Measurements from ENCODE around the gene APOL1. TPM values are rescaled to one million over a fixed set of nuclear protein-coding genes. Genes with fewer than 3 reads are reported as not detected.

Gene APOL1
- total RNA-seq, 1 experiment from 2014 or later: 16.0 TPM

- no peak for TF ChIP-seq POLR2AphosphoS5 (IDR thresholded peaks at IDR 0.05; ENCODE audit: low read depth, low read length)
- Histone ChIP-seq H3K27me3 (ENCODE audit: control insufficient read depth, insufficient read depth, low read length) (peaks cover 3% of the 10 kb centered on the region; the same call in 1 of the 2 replicates), H3K9me3 (ENCODE audit: control insufficient read depth, insufficient read depth, low read depth, low read length) (no peaks in the 10 kb centered on the region), H3K4me1 (ENCODE audit: control insufficient read depth, insufficient read depth, low read length) (no peaks in the 10 kb centered on the region), H3K4me3 (ENCODE audit: low read depth in 2 of 2, low read length in 2 of 2) (no peak overlapping the region), H3K27ac (ENCODE audit: low read length) (no peak overlapping the region), H3K36me3 (ENCODE audit: control insufficient read depth, insufficient read depth, low read length) (no peaks in the 10 kb centered on the region)
- no TSS peak for BruUV-seq (replicated peaks)
- ATAC-seq: no peak
- ChIA-PET CTCF (no interaction called here), POLR2A (no interaction called here)
- in situ Hi-C loops (cut with HindIII; ENCODE audit: low pct_unique_long_range_greater_than_20kb, low sequenced_read_pairs): no loop called here
- DNase-seq (ENCODE audit: low read depth, low spot score): no peak
- intact Hi-C loops (cut with micrococcal nuclease; ENCODE audit: unreplicated experiment): no loop called here
Observed at GRCh38 chr22:36213586-36213985, 39.3 kb upstream of the APOL1 start.

- intact Hi-C loops (cut with micrococcal nuclease; ENCODE audit: unreplicated experiment): no loop called here
- ATAC-seq: no peak
- TF ChIP-seq TCF7L2 (IDR thresholded peaks at IDR 0.05; ENCODE audit: low read depth, low read length): no peak
- DNase-seq (ENCODE audit: low read depth, low spot score): no peak
- H3K4me3 ChIP-seq (ENCODE audit: low read depth in 2 of 2, low read length in 2 of 2): no peak overlapping the region
- POLR2A ChIA-PET: interaction anchor here (0.6 kb wide), 1 partner anchor 79 kb away, joined by 5 read pairs; no protein-coding TSS in a partner anchor
- H3K4me1 ChIP-seq (ENCODE audit: control insufficient read depth, insufficient read depth, low read length): no peaks in the 10 kb centered on the region
- H3K27me3 ChIP-seq (ENCODE audit: control insufficient read depth, insufficient read depth, low read length): peaks cover 3% of the 10 kb centered on the region
- no TSS peak for BruUV-seq (replicated peaks)
- CTCF ChIA-PET: no interaction called here
- H3K36me3 ChIP-seq (ENCODE audit: control insufficient read depth, insufficient read depth, low read length): no peaks in the 10 kb centered on the region
- H3K9me3 ChIP-seq (ENCODE audit: control insufficient read depth, insufficient read depth, low read depth, low read length): no peaks in the 10 kb centered on the region
- no peak overlapping the region for H3K27ac ChIP-seq (ENCODE audit: low read length)
- in situ Hi-C loops (cut with HindIII; ENCODE audit: low pct_unique_long_range_greater_than_20kb, low sequenced_read_pairs): no loop called here
Observed at GRCh38 chr22:36215981-36216380, 37.0 kb upstream of the APOL1 start.

DNA sequence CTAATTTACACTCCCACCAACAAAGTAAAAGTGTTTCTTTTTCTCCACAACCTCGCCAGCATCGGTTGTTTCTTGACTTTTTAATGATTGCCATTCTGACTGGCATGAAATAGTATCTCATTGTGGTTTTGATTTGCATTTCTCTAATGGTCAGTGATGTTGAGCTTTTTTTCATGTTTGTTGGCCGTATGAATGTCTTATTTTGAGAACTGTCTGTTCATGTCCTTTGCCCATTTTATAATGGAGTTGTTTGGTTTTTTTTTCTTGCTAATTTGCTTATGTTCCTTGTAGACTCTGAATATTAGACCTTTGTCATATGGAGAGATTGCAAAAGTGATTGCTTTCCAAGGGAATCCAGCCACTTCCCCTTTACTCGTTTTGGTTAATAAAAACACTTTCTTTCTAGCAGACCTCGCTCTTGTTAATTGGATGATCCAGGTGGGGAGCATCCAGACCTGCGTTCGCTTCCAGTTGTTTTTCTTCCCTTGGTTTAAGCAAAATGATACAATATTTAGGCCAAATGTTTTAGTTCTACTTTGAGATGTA, 34.2 kb upstream of the APOL1 start:
- in situ Hi-C loops (cut with HindIII; ENCODE audit: low pct_unique_long_range_greater_than_20kb, low sequenced_read_pairs): no loop called here
- POLR2A ChIA-PET: no interaction called here

More for the DNA sequence above, 34.2 kb upstream of the APOL1 start:
- Histone ChIP-seq H3K27me3 (ENCODE audit: control insufficient read depth, insufficient read depth, low read length) (peaks cover 3% of the 10 kb centered on the region), H3K4me1 (ENCODE audit: control insufficient read depth, insufficient read depth, low read length) (no peaks in the 10 kb centered on the region), H3K4me3 (ENCODE audit: low read depth in 2 of 2, low read length in 2 of 2) (no peak overlapping the region), H3K27ac (ENCODE audit: low read length) (no peak overlapping the region), H3K36me3 (ENCODE audit: control insufficient read depth, insufficient read depth, low read length) (no peaks in the 10 kb centered on the region), H3K9me3 (ENCODE audit: control insufficient read depth, insufficient read depth, low read depth, low read length) (no peaks in the 10 kb centered on the region)
- no peak for DNase-seq (ENCODE audit: low read depth, low spot score)
- CTCF ChIA-PET: no interaction called here
- intact Hi-C loops (cut with micrococcal nuclease; ENCODE audit: unreplicated experiment): no loop called here
- no TSS peak for BruUV-seq (replicated peaks)
- no peak for TF ChIP-seq TCF7L2 (IDR thresholded peaks at IDR 0.05; ENCODE audit: low read depth, low read length)
- no peak for TF ChIP-seq SIN3A (IDR thresholded peaks at IDR 0.05; ENCODE audit: borderline replicate concordance, insufficient read depth, low read depth, low read length)
- TF ChIP-seq POLR2AphosphoS5 (IDR thresholded peaks at IDR 0.05; ENCODE audit: low read depth, low read length): no peak
- TF ChIP-seq, protein P1, sequence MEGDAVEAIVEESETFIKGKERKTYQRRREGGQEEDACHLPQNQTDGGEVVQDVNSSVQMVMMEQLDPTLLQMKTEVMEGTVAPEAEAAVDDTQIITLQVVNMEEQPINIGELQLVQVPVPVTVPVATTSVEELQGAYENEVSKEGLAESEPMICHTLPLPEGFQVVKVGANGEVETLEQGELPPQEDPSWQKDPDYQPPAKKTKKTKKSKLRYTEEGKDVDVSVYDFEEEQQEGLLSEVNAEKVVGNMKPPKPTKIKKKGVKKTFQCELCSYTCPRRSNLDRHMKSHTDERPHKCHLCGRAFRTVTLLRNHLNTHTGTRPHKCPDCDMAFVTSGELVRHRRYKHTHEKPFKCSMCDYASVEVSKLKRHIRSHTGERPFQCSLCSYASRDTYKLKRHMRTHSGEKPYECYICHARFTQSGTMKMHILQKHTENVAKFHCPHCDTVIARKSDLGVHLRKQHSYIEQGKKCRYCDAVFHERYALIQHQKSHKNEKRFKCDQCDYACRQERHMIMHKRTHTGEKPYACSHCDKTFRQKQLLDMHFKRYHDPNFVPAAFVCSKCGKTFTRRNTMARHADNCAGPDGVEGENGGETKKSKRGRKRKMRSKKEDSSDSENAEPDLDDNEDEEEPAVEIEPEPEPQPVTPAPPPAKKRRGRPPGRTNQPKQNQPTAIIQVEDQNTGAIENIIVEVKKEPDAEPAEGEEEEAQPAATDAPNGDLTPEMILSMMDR (IDR thresholded peaks at IDR 0.05): no peak
- TF ChIP-seq, protein P2, sequence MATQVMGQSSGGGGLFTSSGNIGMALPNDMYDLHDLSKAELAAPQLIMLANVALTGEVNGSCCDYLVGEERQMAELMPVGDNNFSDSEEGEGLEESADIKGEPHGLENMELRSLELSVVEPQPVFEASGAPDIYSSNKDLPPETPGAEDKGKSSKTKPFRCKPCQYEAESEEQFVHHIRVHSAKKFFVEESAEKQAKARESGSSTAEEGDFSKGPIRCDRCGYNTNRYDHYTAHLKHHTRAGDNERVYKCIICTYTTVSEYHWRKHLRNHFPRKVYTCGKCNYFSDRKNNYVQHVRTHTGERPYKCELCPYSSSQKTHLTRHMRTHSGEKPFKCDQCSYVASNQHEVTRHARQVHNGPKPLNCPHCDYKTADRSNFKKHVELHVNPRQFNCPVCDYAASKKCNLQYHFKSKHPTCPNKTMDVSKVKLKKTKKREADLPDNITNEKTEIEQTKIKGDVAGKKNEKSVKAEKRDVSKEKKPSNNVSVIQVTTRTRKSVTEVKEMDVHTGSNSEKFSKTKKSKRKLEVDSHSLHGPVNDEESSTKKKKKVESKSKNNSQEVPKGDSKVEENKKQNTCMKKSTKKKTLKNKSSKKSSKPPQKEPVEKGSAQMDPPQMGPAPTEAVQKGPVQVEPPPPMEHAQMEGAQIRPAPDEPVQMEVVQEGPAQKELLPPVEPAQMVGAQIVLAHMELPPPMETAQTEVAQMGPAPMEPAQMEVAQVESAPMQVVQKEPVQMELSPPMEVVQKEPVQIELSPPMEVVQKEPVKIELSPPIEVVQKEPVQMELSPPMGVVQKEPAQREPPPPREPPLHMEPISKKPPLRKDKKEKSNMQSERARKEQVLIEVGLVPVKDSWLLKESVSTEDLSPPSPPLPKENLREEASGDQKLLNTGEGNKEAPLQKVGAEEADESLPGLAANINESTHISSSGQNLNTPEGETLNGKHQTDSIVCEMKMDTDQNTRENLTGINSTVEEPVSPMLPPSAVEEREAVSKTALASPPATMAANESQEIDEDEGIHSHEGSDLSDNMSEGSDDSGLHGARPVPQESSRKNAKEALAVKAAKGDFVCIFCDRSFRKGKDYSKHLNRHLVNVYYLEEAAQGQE (IDR thresholded peaks at IDR 0.05; ENCODE audit: insufficient read depth in 1 of 2, low read depth in 2 of 2, low read length in 1 of 2): no peak
- ATAC-seq: no peak

Measured in Panc1 (cell line).